Lower lobe of right lung (tissue), 2 donors: ENCODE results near the gene WNT11. TPM values are rescaled to one million over a fixed set of nuclear protein-coding genes. Genes with fewer than 3 reads are reported as not detected.

ENCODE experiments used
- ATAC-seq, 2 donors: fragments of 200-7000 bp; cut with Tn5 transposase; one replicate each; pipeline ENCODE4 v1.9.1; 2020 to 2022; ENCODE audit warnings: mild to moderate bottlenecking in 2 of 2, moderate library complexity in 2 of 2
- DNase-seq: peaks from one replicate; pipeline ENCODE4 v3.0.0-alpha.2; 2020
- H3K27ac ChIP-seq: fragments of 200-600 bp; one replicate; pipeline ENCODE4 v1.8.0; 2022
- H3K27me3 ChIP-seq: fragments of 200-600 bp; one replicate; pipeline ENCODE4 v1.8.0; 2022; ENCODE audit warnings: low read depth
- H3K36me3 ChIP-seq: fragments of 200-600 bp; one replicate; pipeline ENCODE4 v1.8.0; 2022; ENCODE audit warnings: mild to moderate bottlenecking
- H3K4me1 ChIP-seq: fragments of 200-600 bp; one replicate; pipeline ENCODE4 v1.8.0; 2022
- H3K4me3 ChIP-seq: fragments of 200-600 bp; one replicate; pipeline ENCODE4 v1.8.0; 2022; ENCODE audit warnings: mild to moderate bottlenecking
- H3K9me3 ChIP-seq: fragments of 200-600 bp; one replicate; pipeline ENCODE4 v1.8.0; 2022
- intact Hi-C: fragments of 100-400 bp; cut with DNase I; formaldehyde crosslinking; loops from one replicate; pipeline ENCODE4 v1.11.0; 2022
- total RNA-seq: library from RNA; stranded (reverse); fragmentation: NEBNext Ultra II Directional; extraction: Animal tissue kit (Norgen Biotek cat#: 25700); gene quantifications from one replicate; pipeline ENCODE4 v1.2.1, GENCODE V29; 2021
- TF ChIP-seq, protein P1 (sequence below): fragments of 200-600 bp; IDR thresholded peaks from one replicate; pipeline ENCODE4 v1.8.0; 2022; ENCODE audit warnings: antibody characterized with exemption, mild to moderate bottlenecking
- donor health status: DM: no; HTN: yes; CAD: no; lungs with severe emphysema.

The WNT11 gene
- total RNA-seq, 1 donor from 2014 or later, result 9.2 TPM

- Histone ChIP-seq H3K36me3 (no peaks in the 10 kb centered on the region), H3K4me3 (peak overlapping the region; percentile 72), H3K27ac (no peak overlapping the region), H3K4me1 (peaks cover 52% of the 10 kb centered on the region), H3K27me3 (peaks cover 64% of the 10 kb centered on the region), H3K9me3 (no peaks in the 10 kb centered on the region)
- ATAC-seq, result peak; percentile 72 to 79
- peak; percentile 85 for DNase-seq
- TF ChIP-seq, protein P1, sequence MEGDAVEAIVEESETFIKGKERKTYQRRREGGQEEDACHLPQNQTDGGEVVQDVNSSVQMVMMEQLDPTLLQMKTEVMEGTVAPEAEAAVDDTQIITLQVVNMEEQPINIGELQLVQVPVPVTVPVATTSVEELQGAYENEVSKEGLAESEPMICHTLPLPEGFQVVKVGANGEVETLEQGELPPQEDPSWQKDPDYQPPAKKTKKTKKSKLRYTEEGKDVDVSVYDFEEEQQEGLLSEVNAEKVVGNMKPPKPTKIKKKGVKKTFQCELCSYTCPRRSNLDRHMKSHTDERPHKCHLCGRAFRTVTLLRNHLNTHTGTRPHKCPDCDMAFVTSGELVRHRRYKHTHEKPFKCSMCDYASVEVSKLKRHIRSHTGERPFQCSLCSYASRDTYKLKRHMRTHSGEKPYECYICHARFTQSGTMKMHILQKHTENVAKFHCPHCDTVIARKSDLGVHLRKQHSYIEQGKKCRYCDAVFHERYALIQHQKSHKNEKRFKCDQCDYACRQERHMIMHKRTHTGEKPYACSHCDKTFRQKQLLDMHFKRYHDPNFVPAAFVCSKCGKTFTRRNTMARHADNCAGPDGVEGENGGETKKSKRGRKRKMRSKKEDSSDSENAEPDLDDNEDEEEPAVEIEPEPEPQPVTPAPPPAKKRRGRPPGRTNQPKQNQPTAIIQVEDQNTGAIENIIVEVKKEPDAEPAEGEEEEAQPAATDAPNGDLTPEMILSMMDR, result peak; percentile 92
- intact Hi-C loops, result no loop called here
Observed at GRCh38 chr11:76208438-76209374, 2.4 kb upstream of the WNT11 start.

GRCh38 chr11:76207642-76208401 is 1.5 kb upstream of the WNT11 start:
- Histone ChIP-seq H3K36me3 (no peaks in the 10 kb centered on the region), H3K4me1 (peaks cover 52% of the 10 kb centered on the region), H3K9me3 (no peaks in the 10 kb centered on the region), H3K27me3 (peaks cover 67% of the 10 kb centered on the region), H3K27ac (no peak overlapping the region), H3K4me3 (peak overlapping the region; percentile 72)
- TF ChIP-seq, protein P1, result peak; percentile 99
- peak; percentile 89 to 91 for ATAC-seq
- DNase-seq, result peak; percentile 87
- intact Hi-C loops, result no loop called here

- H3K4me3 ChIP-seq, result peak overlapping the region; percentile 72
- TF ChIP-seq, protein P1, result no peak
- no peaks in the 10 kb centered on the region for H3K36me3 ChIP-seq
- peaks cover 50% of the 10 kb centered on the region for H3K4me1 ChIP-seq
- ATAC-seq, result no peak
- DNase-seq, result no peak
- H3K9me3 ChIP-seq, result no peaks in the 10 kb centered on the region
- no peak overlapping the region for H3K27ac ChIP-seq
- H3K27me3 ChIP-seq, result peaks cover 56% of the 10 kb centered on the region
- intact Hi-C loops, result no loop called here
Observed at GRCh38 chr11:76206077-76206326, 300 bp downstream of the WNT11 start.

GRCh38 chr11:76205252-76206076 is 838 bp downstream of the WNT11 start:
- ATAC-seq, result no peak

More at GRCh38 chr11:76205252-76206076, 838 bp downstream of the WNT11 start:
- intact Hi-C loops, result no loop called here
- no peak overlapping the region for H3K27ac ChIP-seq
- peaks cover 50% of the 10 kb centered on the region for H3K27me3 ChIP-seq
- TF ChIP-seq, protein P1, result no peak
- no peaks in the 10 kb centered on the region for H3K9me3 ChIP-seq
- peak overlapping the region; percentile 72 for H3K4me3 ChIP-seq
- no peak for DNase-seq
- H3K4me1 ChIP-seq, result peaks cover 47% of the 10 kb centered on the region
- H3K36me3 ChIP-seq, result no peaks in the 10 kb centered on the region
